K562 (cell line): ENCODE data around the gene NBEAL1.

Experiments used
- CBX5 ChIP-seq: IDR thresholded peaks from 2 replicates; pipeline ENCODE4 v1.6.1; 2014; ENCODE audit warnings: low read depth, borderline replicate concordance
- CHD2 ChIP-seq: IDR thresholded peaks from 2 replicates; pipeline ENCODE4 v1.6.1; 2011; ENCODE audit warnings: low read depth, low read length
- GATAD2A ChIP-seq: fragments of 450-650 bp; IDR thresholded peaks from 2 replicates; pipeline ENCODE4 v1.6.1; 2017
- GTF2E2 ChIP-seq: fragments of 200-800 bp; sonication (Bioruptor generic); IDR thresholded peaks from 2 replicates; pipeline ENCODE4 v1.6.1; 2016; ENCODE audit warnings: missing genetic modification characterization, missing compliant biosample characterization
- KAT7 ChIP-seq: sonication (generic); formaldehyde crosslinking; IDR thresholded peaks from 2 replicates; pipeline ENCODE4 v1.8.0; 2022; ENCODE audit warnings: missing genetic modification reagents, mild to moderate bottlenecking, borderline replicate concordance
- NR2F6 ChIP-seq: fragments of 450-650 bp; formaldehyde crosslinking; IDR thresholded peaks from 2 replicates; pipeline ENCODE4 v1.4.0; 2020; ENCODE audit warnings: mild to moderate bottlenecking
- POLR2A ChIP-seq: fragments of 450-650 bp; conservative IDR thresholded peaks from 2 replicates; pipeline ENCODE4 v1.6.1; 2016
- RBM34 ChIP-seq: fragments of 200-400 bp; formaldehyde crosslinking; IDR thresholded peaks from 2 replicates; pipeline ENCODE4 v1.6.1; 2018; ENCODE audit warnings: low read length, borderline replicate concordance; ENCODE audit not compliant: insufficient read depth
- SMARCA4 ChIP-seq: fragments of 450-650 bp; IDR thresholded peaks from 2 replicates; pipeline ENCODE4 v1.6.1; 2016
- SRF ChIP-seq, 2 experiments: fragments of 250-450, 450-650 bp in 1 of 2; sonication (Bioruptor Pico) in 1 of 2; sonication (generic) in 1 of 2; formaldehyde crosslinking; IDR thresholded peaks; 2 replicates each; pipeline versions ENCODE4 v1.5.0 to v1.5.1; 2020 to 2022; ENCODE audit warnings: mild to moderate bottlenecking in 1 of 2, missing genetic modification reagents in 1 of 2
- ZNF143 ChIP-seq: sonication (generic); formaldehyde crosslinking; IDR thresholded peaks from 2 replicates; pipeline ENCODE4 v1.9.0; 2022; ENCODE audit warnings: mild to moderate bottlenecking, missing genetic modification reagents
- ZNF274 ChIP-seq: IDR thresholded peaks from 2 replicates; pipeline ENCODE4 v1.6.1; 2011; ENCODE audit warnings: low read depth, mild to moderate bottlenecking, low read length, moderate library complexity, borderline replicate concordance
- TF ChIP-seq, protein P1 (sequence below): fragments of 450-650 bp; IDR thresholded peaks from 2 replicates; pipeline ENCODE4 v1.6.1; 2016; ENCODE audit warnings: low read depth, mild to moderate bottlenecking, moderate library complexity

DNA sequence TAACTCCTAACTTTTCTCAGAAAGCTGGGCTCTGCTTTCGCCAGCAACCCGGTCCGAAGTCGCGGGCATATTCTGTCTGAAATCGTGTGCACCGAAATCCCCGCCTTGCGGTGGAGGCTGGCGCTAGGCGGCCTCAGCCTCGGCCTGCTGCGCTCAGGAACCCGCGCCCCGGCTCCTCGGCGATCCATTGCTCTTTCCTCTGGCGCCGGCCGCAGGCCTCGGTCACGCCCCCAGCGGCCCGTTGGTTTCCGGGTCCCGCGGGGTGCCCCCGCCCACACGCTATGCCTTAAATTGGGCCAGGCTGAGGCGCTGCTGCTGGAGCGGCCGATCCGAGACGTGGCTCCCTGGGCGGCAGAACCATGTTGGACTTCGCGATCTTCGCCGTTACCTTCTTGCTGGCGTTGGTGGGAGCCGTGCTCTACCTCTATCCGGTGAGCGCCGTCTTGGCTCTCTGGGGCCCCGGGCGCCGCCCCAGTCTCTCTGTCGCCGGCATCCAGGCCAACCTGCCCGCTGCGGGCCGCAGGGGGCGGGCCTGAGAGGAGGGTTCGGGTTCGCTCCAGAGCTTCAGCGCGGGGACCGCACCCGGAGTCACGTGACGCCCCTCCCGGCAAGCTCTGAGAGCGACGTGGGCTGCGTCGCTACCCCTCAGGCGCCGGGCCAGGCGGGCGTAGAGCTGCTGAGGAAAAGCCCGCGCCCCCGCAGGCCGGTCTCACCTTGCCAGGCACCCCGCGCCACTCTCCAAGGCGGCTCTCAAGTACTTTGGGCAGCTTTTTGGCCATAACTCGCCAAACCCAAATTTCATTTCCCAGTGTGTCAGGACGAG, 224.2 kb downstream of the NBEAL1 start, which contains the start of gene CYP20A1:
- no peak for TF ChIP-seq GATAD2A
- TF ChIP-seq GTF2E2 (tag), result peak; percentile 60; the same call in 1 of the 2 replicates
- TF ChIP-seq KAT7 (CRISPR knock-in tag), result peak; percentile 81; the same call in 1 of the 2 replicates
- TF ChIP-seq, protein P1, sequence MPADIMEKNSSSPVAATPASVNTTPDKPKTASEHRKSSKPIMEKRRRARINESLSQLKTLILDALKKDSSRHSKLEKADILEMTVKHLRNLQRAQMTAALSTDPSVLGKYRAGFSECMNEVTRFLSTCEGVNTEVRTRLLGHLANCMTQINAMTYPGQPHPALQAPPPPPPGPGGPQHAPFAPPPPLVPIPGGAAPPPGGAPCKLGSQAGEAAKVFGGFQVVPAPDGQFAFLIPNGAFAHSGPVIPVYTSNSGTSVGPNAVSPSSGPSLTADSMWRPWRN, result no peak
- no peak for TF ChIP-seq CHD2
- no peak for TF ChIP-seq ZNF143
- no peak for TF ChIP-seq ZNF274
- no peak for TF ChIP-seq RBM34
- TF ChIP-seq POLR2A, result peak; percentile 97
- TF ChIP-seq NR2F6 (CRISPR knock-in tag), result no peak
- peak in 1 of 2 experiments; percentile 83; a peak in 2 of 4 replicates for TF ChIP-seq SRF (CRISPR knock-in tag; IDR thresholded peaks at IDR 0.05)
- TF ChIP-seq SMARCA4, result no peak
- peak; percentile 30; the same call in 1 of the 2 replicates for TF ChIP-seq CBX5
